Nephron (organoid): ENCODE data around the gene VWC2L.

ENCODE experiments used
- H3K27ac Mint-ChIP-seq, 3 experiments: 2 replicates each; pipeline ENCODE4 v1.8.0; 2020; ENCODE audit warnings: mixed read lengths in 3 of 3, mild to moderate bottlenecking in 2 of 3, moderate library complexity in 1 of 3
- H3K27me3 Mint-ChIP-seq: 2 replicates; pipeline ENCODE4 v1.8.0; 2021; ENCODE audit warnings: low read depth, mild to moderate bottlenecking, moderate library complexity, mixed read lengths
- H3K36me3 Mint-ChIP-seq: 2 replicates; pipeline ENCODE4 v1.8.0; 2020; ENCODE audit warnings: low read depth, mixed read lengths
- H3K4me1 Mint-ChIP-seq: 2 replicates; pipeline ENCODE4 v1.8.0; 2020; ENCODE audit warnings: mixed read lengths
- H3K4me3 Mint-ChIP-seq, 3 experiments: 2 replicates each; pipeline ENCODE4 v1.8.0; 2020; ENCODE audit warnings: mild to moderate bottlenecking in 3 of 3, mixed read lengths in 3 of 3, moderate library complexity in 2 of 3
- H3K9me3 Mint-ChIP-seq: 2 replicates; pipeline ENCODE4 v1.8.0; 2020; ENCODE audit warnings: mixed read lengths
- TF ChIP-seq, protein P1 (sequence below), 3 experiments: fragments of 200-600 bp; sonication (generic); IDR thresholded peaks; one replicate each; pipeline ENCODE4 v1.5.0; 2021; ENCODE audit warnings: antibody characterized with exemption in 3 of 3; ENCODE audit not compliant: unreplicated experiment in 3 of 3

Gene VWC2L

GRCh38 chr2:214607051-214607450 lies 196.2 kb downstream of the VWC2L start:
- no peaks in the 10 kb centered on the region for H3K9me3 Mint-ChIP-seq
- TF ChIP-seq, protein P1, sequence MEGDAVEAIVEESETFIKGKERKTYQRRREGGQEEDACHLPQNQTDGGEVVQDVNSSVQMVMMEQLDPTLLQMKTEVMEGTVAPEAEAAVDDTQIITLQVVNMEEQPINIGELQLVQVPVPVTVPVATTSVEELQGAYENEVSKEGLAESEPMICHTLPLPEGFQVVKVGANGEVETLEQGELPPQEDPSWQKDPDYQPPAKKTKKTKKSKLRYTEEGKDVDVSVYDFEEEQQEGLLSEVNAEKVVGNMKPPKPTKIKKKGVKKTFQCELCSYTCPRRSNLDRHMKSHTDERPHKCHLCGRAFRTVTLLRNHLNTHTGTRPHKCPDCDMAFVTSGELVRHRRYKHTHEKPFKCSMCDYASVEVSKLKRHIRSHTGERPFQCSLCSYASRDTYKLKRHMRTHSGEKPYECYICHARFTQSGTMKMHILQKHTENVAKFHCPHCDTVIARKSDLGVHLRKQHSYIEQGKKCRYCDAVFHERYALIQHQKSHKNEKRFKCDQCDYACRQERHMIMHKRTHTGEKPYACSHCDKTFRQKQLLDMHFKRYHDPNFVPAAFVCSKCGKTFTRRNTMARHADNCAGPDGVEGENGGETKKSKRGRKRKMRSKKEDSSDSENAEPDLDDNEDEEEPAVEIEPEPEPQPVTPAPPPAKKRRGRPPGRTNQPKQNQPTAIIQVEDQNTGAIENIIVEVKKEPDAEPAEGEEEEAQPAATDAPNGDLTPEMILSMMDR (IDR thresholded peaks at IDR 0.05; ENCODE audit: unreplicated experiment in 3 of 3): no peak
- H3K4me3 Mint-ChIP-seq: no peak overlapping the region
- no peaks in the 10 kb centered on the region for H3K27me3 Mint-ChIP-seq
- no peak overlapping the region for H3K27ac Mint-ChIP-seq
- no peaks in the 10 kb centered on the region for H3K4me1 Mint-ChIP-seq
- no peaks in the 10 kb centered on the region for H3K36me3 Mint-ChIP-seq

DNA sequence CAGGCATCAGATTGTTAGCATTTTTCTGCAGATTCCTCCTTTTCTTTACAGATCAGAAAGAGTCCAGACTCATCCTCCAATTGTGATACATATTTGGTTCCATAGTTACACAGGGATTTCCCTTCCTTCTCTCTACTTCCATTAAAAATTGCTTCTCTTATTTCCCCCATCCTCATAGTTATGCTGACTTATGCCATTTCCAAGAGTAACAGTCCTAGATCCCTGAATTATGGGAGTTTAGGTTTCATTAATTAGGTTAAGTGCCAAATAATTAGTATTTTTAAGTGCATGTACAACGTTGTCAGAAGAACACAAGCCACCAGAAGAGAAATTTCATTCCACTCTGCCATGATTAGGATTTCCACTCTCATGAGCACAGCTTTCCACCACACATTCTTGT lies 200.2 kb downstream of the VWC2L start:
- H3K27me3 Mint-ChIP-seq: no peaks in the 10 kb centered on the region
- H3K36me3 Mint-ChIP-seq: no peaks in the 10 kb centered on the region
- no peak overlapping the region for H3K4me3 Mint-ChIP-seq
- TF ChIP-seq, protein P1 (IDR thresholded peaks at IDR 0.05; ENCODE audit: unreplicated experiment in 3 of 3): no peak
- H3K9me3 Mint-ChIP-seq: no peaks in the 10 kb centered on the region
- no peaks in the 10 kb centered on the region for H3K4me1 Mint-ChIP-seq
- H3K27ac Mint-ChIP-seq: peak overlapping the region in 1 of 3 experiments; percentile 3

GRCh38 chr2:214624166-214624760 lies 213.4 kb downstream of the VWC2L start:
- no peaks in the 10 kb centered on the region for H3K4me1 Mint-ChIP-seq
- H3K9me3 Mint-ChIP-seq: no peaks in the 10 kb centered on the region
- H3K36me3 Mint-ChIP-seq: no peaks in the 10 kb centered on the region
- H3K27me3 Mint-ChIP-seq: no peaks in the 10 kb centered on the region
- no peak overlapping the region for H3K4me3 Mint-ChIP-seq
- peak overlapping the region in 1 of 3 experiments; percentile 55 for H3K27ac Mint-ChIP-seq
- TF ChIP-seq, protein P1 (IDR thresholded peaks at IDR 0.05; ENCODE audit: unreplicated experiment in 3 of 3): no peak

DNA sequence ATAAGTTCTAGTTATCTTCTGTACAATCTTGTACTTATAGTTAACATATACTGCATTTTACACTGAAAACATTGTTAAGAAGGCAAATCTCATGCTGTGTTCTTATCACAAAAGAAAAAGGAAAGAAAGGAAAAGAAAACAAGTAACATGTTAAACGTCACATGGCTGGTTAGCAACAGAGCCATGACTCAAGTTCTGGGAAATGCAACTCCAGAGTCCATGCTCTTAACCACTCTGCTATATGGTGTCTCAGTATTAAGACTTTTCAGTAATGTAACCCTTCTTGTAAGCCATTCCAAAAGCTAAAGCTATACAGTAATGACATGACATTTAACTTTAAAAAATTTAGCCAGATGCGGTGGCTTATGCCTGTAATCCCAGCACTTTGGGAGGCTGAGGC lies 217.2 kb downstream of the VWC2L start:
- no peaks in the 10 kb centered on the region for H3K27me3 Mint-ChIP-seq
- no peak overlapping the region for H3K27ac Mint-ChIP-seq
- no peaks in the 10 kb centered on the region for H3K4me1 Mint-ChIP-seq
- H3K36me3 Mint-ChIP-seq: no peaks in the 10 kb centered on the region
- TF ChIP-seq, protein P1 (IDR thresholded peaks at IDR 0.05; ENCODE audit: unreplicated experiment in 3 of 3): no peak
- H3K4me3 Mint-ChIP-seq: no peak overlapping the region
- no peaks in the 10 kb centered on the region for H3K9me3 Mint-ChIP-seq
